ENCODE data around the gene ACOT8.

The ACOT8 gene

GRCh38 chr20:45887346-45887715 lies 30.1 kb upstream of the ACOT8 start, which contains the start of gene SPATA25:
Gene SPATA25, minus strand, starts transcription at chr20:45887622. Its CDS starts 32 bp downstream, at chr20:45887590.
- H3K4me1 ChIP-seq (ENCODE audit: insufficient read depth, low read length), result peaks cover 52% of the 10 kb centered on the region
- H3K9ac ChIP-seq (ENCODE audit: low read depth, low read length), result no peak within 1 kb of the TSS
- TF ChIP-seq CTCF (IDR thresholded peaks at IDR 0.05; ENCODE audit: borderline replicate concordance, extremely low read depth, low read length, poor library complexity, severe bottlenecking) (no peak), EZH2 (IDR thresholded peaks at IDR 0.05; ENCODE audit: borderline replicate concordance, low read depth, low read length, severe bottlenecking) (no peak)
- peaks cover 33% of the 10 kb centered on the region for H3K36me3 ChIP-seq (ENCODE audit: insufficient read depth, low read length)
- no peaks in the 10 kb centered on the region for H3K27me3 ChIP-seq (ENCODE audit: insufficient read depth, low read length, poor library complexity)
- H3K9me3 ChIP-seq (ENCODE audit: insufficient read depth, low read length, severe bottlenecking), result no peaks in the 10 kb centered on the region
- H3K4me3 ChIP-seq (ENCODE audit: low read depth in 1 of 2, low read length in 2 of 2), result no peak within 1 kb of the TSS
- DNase-seq, result no peak
- no peak within 1 kb of the TSS for H2AFZ ChIP-seq (ENCODE audit: low read depth, low read length)
- H3K27ac ChIP-seq (ENCODE audit: low read length), result no peak within 1 kb of the TSS
- ATAC-seq (ENCODE audit: insufficient read depth, low read depth), result no peak
- peaks cover 39% of the 10 kb centered on the region for H3K79me2 ChIP-seq (ENCODE audit: insufficient read depth, low read length)
- peaks cover 7% of the 10 kb centered on the region; the same call in 1 of the 2 replicates for H4K20me1 ChIP-seq (ENCODE audit: insufficient read depth, low read length)
- no peak within 1 kb of the TSS for H3K4me2 ChIP-seq (ENCODE audit: insufficient read depth, low read length)

- no peak overlapping the region for H3K27ac ChIP-seq (ENCODE audit: low read length)
- DNase-seq (no peak), ATAC-seq (ENCODE audit: insufficient read depth, low read depth) (no peak)
- H4K20me1 ChIP-seq (ENCODE audit: insufficient read depth, low read length), result peaks cover 7% of the 10 kb centered on the region; the same call in 1 of the 2 replicates
- H3K36me3 ChIP-seq (ENCODE audit: insufficient read depth, low read length), result peaks cover 38% of the 10 kb centered on the region
- no peak overlapping the region for H3K4me3 ChIP-seq (ENCODE audit: low read depth in 1 of 2, low read length in 2 of 2)
- H3K9ac ChIP-seq (ENCODE audit: low read depth, low read length), result no peak overlapping the region
- no peak overlapping the region for H3K4me2 ChIP-seq (ENCODE audit: insufficient read depth, low read length)
- no peaks in the 10 kb centered on the region for H3K27me3 ChIP-seq (ENCODE audit: insufficient read depth, low read length, poor library complexity)
- no peaks in the 10 kb centered on the region for H3K9me3 ChIP-seq (ENCODE audit: insufficient read depth, low read length, severe bottlenecking)
- no peak overlapping the region for H2AFZ ChIP-seq (ENCODE audit: low read depth, low read length)
- peaks cover 52% of the 10 kb centered on the region for H3K4me1 ChIP-seq (ENCODE audit: insufficient read depth, low read length)
- TF ChIP-seq EZH2 (IDR thresholded peaks at IDR 0.05; ENCODE audit: borderline replicate concordance, low read depth, low read length, severe bottlenecking) (no peak), CTCF (IDR thresholded peaks at IDR 0.05; ENCODE audit: borderline replicate concordance, extremely low read depth, low read length, poor library complexity, severe bottlenecking) (no peak)
- H3K79me2 ChIP-seq (ENCODE audit: insufficient read depth, low read length), result peaks cover 41% of the 10 kb centered on the region
These were observed 29.6 kb upstream of the ACOT8 start for GRCh38 chr20:45886590-45887345.

GRCh38 chr20:45883100-45883469 lies 25.9 kb upstream of the ACOT8 start:
- no peak for TF ChIP-seq EZH2 (IDR thresholded peaks at IDR 0.05; ENCODE audit: borderline replicate concordance, low read depth, low read length, severe bottlenecking)
- TF ChIP-seq CTCF (IDR thresholded peaks at IDR 0.05; ENCODE audit: borderline replicate concordance, extremely low read depth, low read length, poor library complexity, severe bottlenecking), result no peak
- no peak overlapping the region for H3K4me3 ChIP-seq (ENCODE audit: low read depth in 1 of 2, low read length in 2 of 2)
- H4K20me1 ChIP-seq (ENCODE audit: insufficient read depth, low read length), result peaks cover 7% of the 10 kb centered on the region; the same call in 1 of the 2 replicates
- H3K9me3 ChIP-seq (ENCODE audit: insufficient read depth, low read length, severe bottlenecking), result no peaks in the 10 kb centered on the region
- 0 out of 2 replicates have a peak overlapping the region, but pooled peaks have one; percentile 89 for H3K4me2 ChIP-seq (ENCODE audit: insufficient read depth, low read length)
- H3K36me3 ChIP-seq (ENCODE audit: insufficient read depth, low read length), result peaks cover 44% of the 10 kb centered on the region
- H3K9ac ChIP-seq (ENCODE audit: low read depth, low read length), result no peak overlapping the region
- H3K27ac ChIP-seq (ENCODE audit: low read length), result no peak overlapping the region
- peaks cover 46% of the 10 kb centered on the region for H3K4me1 ChIP-seq (ENCODE audit: insufficient read depth, low read length)
- no peak overlapping the region for H2AFZ ChIP-seq (ENCODE audit: low read depth, low read length)
- ATAC-seq (ENCODE audit: insufficient read depth, low read depth), result no peak
- H3K27me3 ChIP-seq (ENCODE audit: insufficient read depth, low read length, poor library complexity), result no peaks in the 10 kb centered on the region
- DNase-seq, result no peak
- H3K79me2 ChIP-seq (ENCODE audit: insufficient read depth, low read length), result peaks cover 32% of the 10 kb centered on the region
